Smooth muscle cell (in vitro differentiated cells): Measurements from ENCODE around the gene RNU1-2. TPM values are rescaled to one million over a fixed set of nuclear protein-coding genes. Genes with fewer than 3 reads are reported as not detected.
"Not testable (repeated sequence)": the region's sequence is repeated elsewhere in the genome, so short reads cannot be mapped to it uniquely, and the experiment has no call there.

Experiments
- DNase-seq: peaks from one replicate; lab custom pipeline; 2025; ENCODE audit not compliant: unreplicated experiment; lab: John Stamatoyannopoulos, UW
- H2AFZ ChIP-seq: fragments of 200-600 bp; sonication (generic); 2 replicates; pipeline ENCODE4 v1.6.0; 2016; ENCODE audit warnings: antibody characterized with exemption, low read depth, mild to moderate bottlenecking
- H3F3A ChIP-seq: fragments of 200-600 bp; sonication (generic); 2 replicates; pipeline ENCODE4 v1.6.0; 2017; ENCODE audit warnings: antibody characterized with exemption, low read depth
- H3K27ac ChIP-seq: fragments of 200-600 bp; sonication (generic); 2 replicates; pipeline ENCODE4 v1.5.1; 2016; ENCODE audit warnings: low read depth, mild to moderate bottlenecking
- H3K27me3 ChIP-seq: fragments of 200-600 bp; sonication (generic); 2 replicates; pipeline ENCODE4 v1.6.1; 2016; ENCODE audit warnings: low read depth, mild to moderate bottlenecking
- H3K36me3 ChIP-seq: fragments of 200-600 bp; sonication (generic); 2 replicates; pipeline ENCODE4 v1.5.1; 2016; ENCODE audit warnings: low read depth
- H3K4me1 ChIP-seq: fragments of 200-600 bp; sonication (generic); 2 replicates; pipeline ENCODE4 v1.5.1; 2016; ENCODE audit warnings: low read depth
- H3K4me2 ChIP-seq: fragments of 200-600 bp; sonication (generic); 2 replicates; pipeline ENCODE4 v1.6.0; 2016; ENCODE audit warnings: mild to moderate bottlenecking
- H3K4me3 ChIP-seq: fragments of 200-600 bp; sonication (generic); 2 replicates; pipeline ENCODE4 v1.5.1; 2016; ENCODE audit warnings: mild to moderate bottlenecking
- H3K79me2 ChIP-seq: fragments of 200-600 bp; sonication (generic); 2 replicates; pipeline ENCODE4 v1.6.0; 2016; ENCODE audit warnings: low read depth, mild to moderate bottlenecking
- H3K9ac ChIP-seq: fragments of 200-600 bp; sonication (generic); 2 replicates; pipeline ENCODE4 v1.6.0; 2016; ENCODE audit warnings: low read depth
- H3K9me3 ChIP-seq: fragments of 200-600 bp; sonication (generic); replicated peaks from 2 replicates; pipeline ENCODE4 v1.5.1; 2016; ENCODE audit warnings: low read depth
- H4K20me1 ChIP-seq: fragments of 200-600 bp; sonication (generic); 2 replicates; pipeline ENCODE4 v1.6.0; 2016; ENCODE audit warnings: low read depth
- WGBS: methylation state at CpG from one replicate; pipeline ENCODE4 v1.1.7; 2016; ENCODE audit warnings: low lambda C conversion rate; 5-methylcytosine and 5-hydroxymethylcytosine counted together
- polyA plus RNA-seq: library from polyadenylated mRNA; unstranded; fragments of >200 nt; fragmentation: Nextera tagmentation; extraction: Ambion mirVana; gene quantifications from 2 replicates; pipeline ENCODE4 v1.2.1, GENCODE V29; 2016
- total RNA-seq: library from RNA; depleted of rRNA; stranded (reverse); fragments of >200 nt; gene quantifications from 2 replicates; pipeline ENCODE4 v1.2.3, GENCODE V29; 2014
- TF ChIP-seq, protein P1 (sequence below): fragments of 200-600 bp; sonication (generic); IDR thresholded peaks from 2 replicates; pipeline ENCODE4 v1.5.1; 2017; ENCODE audit warnings: borderline replicate concordance, mild to moderate bottlenecking, antibody characterized with exemption; ENCODE audit not compliant: insufficient read depth, poor library complexity, severe bottlenecking

Gene RNU1-2
- total and polyA plus RNA-seq, 2 experiments from 2014 or later = under 0.01 to 4.2 TPM

DNA sequence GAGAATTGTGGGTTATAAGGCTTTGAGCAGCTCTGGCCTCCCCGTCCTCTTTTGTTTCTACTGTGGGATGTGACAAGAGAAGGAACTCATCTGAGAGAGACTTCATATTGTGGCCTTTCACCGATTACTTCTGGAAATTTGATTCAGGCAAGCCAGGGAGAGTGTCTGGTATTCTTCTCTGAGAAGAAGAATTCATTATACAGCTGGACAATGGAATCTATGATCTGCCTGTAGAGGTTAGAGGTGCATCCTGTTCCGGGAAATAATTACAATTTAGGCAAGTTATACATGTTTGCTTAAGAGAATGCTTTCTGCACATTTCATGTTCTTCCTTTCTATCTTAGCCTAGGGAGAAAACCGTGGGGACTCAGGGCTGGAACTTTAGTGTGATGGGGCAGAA, 12.8 kb upstream of the RNU1-2 start:
- DNase-seq = no peak
- Histone ChIP-seq H4K20me1 (no peaks in the 10 kb centered on the region), H3K4me3 (no peak overlapping the region), H3K4me1 (no peaks in the 10 kb centered on the region), H3F3A (no peaks in the 10 kb centered on the region), H3K27ac (no peak overlapping the region), H3K4me2 (no peak overlapping the region), H3K9me3 (no peaks in the 10 kb centered on the region), H2AFZ (no peak overlapping the region), H3K27me3 (peaks cover 3% of the 10 kb centered on the region), H3K79me2 (no peaks in the 10 kb centered on the region), H3K9ac (no peak overlapping the region), H3K36me3 (no peaks in the 10 kb centered on the region)
- TF ChIP-seq, protein P1, sequence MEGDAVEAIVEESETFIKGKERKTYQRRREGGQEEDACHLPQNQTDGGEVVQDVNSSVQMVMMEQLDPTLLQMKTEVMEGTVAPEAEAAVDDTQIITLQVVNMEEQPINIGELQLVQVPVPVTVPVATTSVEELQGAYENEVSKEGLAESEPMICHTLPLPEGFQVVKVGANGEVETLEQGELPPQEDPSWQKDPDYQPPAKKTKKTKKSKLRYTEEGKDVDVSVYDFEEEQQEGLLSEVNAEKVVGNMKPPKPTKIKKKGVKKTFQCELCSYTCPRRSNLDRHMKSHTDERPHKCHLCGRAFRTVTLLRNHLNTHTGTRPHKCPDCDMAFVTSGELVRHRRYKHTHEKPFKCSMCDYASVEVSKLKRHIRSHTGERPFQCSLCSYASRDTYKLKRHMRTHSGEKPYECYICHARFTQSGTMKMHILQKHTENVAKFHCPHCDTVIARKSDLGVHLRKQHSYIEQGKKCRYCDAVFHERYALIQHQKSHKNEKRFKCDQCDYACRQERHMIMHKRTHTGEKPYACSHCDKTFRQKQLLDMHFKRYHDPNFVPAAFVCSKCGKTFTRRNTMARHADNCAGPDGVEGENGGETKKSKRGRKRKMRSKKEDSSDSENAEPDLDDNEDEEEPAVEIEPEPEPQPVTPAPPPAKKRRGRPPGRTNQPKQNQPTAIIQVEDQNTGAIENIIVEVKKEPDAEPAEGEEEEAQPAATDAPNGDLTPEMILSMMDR = no peak
- WGBS = 72% methylated on average over 4 of the region's 4 CpGs

DNA sequence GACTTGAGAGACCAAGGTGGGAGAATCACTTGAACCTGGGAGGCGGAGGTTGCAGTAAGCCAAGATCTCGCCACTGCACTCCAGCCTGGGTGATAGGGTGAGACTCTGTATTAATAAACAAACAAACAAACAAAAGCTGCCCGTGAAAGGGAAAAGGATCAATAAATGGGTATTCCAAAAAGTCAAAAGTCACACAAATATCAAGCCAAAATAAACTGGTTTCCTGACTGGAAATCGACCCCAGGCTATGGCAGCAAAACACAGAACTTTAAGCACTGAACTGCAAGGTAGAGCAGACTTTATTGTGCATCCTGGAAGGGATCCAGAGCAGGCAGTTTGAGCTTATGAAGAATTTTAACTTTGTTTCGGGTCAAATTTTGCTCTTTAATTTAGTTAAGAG, 11.3 kb upstream of the RNU1-2 start:
- not testable (repeated sequence) for DNase-seq, H3K4me2 ChIP-seq, H3K9ac ChIP-seq, H4K20me1 ChIP-seq, H3F3A ChIP-seq, H2AFZ ChIP-seq, H3K27me3 ChIP-seq, H3K4me1 ChIP-seq, H3K4me3 ChIP-seq, H3K36me3 ChIP-seq, H3K27ac ChIP-seq, H3K9me3 ChIP-seq, H3K79me2 ChIP-seq
- 90% methylated on average over 5 of the region's 5 CpGs for WGBS

DNA sequence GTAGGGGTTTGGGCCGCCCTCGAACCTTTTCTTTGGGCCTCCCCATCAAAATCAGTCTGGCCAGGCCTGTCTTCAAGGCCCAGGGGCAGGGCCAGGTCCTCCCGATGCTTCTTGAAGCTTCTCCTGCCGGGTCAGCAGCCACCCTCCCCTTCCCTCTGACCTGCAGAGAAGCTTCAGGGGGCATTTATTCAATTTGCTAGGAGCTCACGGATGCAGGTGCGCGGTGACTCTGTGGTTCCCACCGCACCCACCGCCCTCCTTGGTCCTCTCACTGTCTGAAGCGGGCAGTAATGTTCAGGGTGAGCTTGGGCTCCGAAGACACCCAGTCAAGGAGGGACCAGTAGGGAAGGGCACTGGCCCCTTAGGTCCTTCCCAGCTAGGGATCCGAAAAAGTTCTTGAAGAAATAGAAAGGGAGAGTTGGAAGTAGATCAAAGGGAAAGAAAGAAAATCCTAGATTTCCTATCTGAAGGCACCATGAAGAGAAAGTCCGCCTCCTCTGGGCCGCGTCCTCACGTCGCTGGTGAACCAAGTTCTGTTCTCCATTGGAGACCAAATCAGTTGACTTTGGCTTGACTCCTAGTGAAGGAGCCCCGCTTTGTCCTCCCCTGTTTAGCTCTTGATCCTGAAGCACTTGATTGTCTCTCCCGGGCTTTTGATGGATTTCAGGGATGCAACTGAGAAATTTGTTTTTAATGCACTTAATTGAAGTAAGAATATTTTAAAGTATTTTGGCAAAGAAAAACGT, 8.7 kb upstream of the RNU1-2 start:
- Histone ChIP-seq H3K27me3 (no peaks in the 10 kb centered on the region), H3K4me1 (no peaks in the 10 kb centered on the region), H3K4me3 (no peak overlapping the region), H4K20me1 (no peaks in the 10 kb centered on the region), H3K79me2 (no peaks in the 10 kb centered on the region), H3F3A (peaks cover 5% of the 10 kb centered on the region), H3K36me3 (no peaks in the 10 kb centered on the region), H3K9me3 (no peaks in the 10 kb centered on the region), H3K27ac (no peak overlapping the region), H3K4me2 (no peak overlapping the region), H2AFZ (no peak overlapping the region), H3K9ac (no peak overlapping the region)
- TF ChIP-seq, protein P1 = no peak
- no peak for DNase-seq
- 89% methylated on average over 20 of the region's 20 CpGs for WGBS

DNA sequence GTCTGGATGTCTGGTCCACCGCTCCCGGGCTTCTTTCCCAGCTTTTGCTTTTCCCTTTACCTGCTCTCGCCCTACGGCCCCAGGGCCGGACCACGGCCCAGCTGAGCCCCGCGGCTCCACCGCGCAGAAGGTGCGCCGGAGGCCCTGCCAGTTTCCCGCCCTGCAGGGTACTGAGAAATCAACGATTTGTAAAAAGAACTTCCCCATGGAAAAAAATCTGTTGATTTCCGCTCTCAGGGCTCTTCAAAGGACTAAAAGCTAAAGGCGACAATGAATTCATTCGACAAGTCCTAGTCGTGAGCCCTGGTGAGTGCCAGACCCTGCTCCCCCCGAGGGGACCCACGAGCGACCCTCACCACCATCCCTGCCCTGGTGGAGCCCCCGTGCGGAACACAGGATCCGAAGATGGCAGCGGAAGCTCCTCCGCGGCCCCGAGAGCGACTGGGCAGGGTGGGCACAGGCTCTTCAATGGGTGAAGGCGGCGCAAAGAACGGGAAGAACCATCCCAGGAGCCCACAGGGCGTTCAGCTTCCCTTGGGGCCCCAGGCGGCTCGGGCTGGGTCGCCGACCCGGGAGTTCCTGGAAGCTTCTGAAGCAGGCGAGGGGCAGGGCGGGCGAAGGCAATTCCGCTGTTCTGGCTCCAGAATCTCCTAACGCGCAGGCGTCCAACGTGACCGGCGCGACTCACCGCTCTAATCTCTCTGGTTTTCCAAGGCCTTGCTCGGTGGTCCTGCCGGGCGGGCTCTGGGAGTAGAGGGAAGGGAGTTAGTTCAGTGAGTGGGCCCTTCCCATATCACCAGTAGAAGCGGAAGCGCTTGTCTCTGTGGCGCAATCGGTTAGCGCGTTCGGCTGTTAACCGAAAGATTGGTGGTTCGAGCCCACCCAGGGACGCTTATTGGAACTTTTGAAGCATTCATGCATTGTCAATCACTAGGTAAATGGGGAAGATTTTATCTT, 6.6 kb upstream of the RNU1-2 start:
- no peaks in the 10 kb centered on the region for H3K79me2 ChIP-seq
- no peaks in the 10 kb centered on the region for H3K9me3 ChIP-seq
- no peaks in the 10 kb centered on the region for H3K27me3 ChIP-seq
- H3K4me1 ChIP-seq = no peaks in the 10 kb centered on the region
- peak overlapping the region; percentile 75 for H3K9ac ChIP-seq
- H4K20me1 ChIP-seq = no peaks in the 10 kb centered on the region
- peak overlapping the region; percentile 89 for H2AFZ ChIP-seq
- H3K4me3 ChIP-seq = peak overlapping the region; percentile 57
- peak overlapping the region; percentile 84 for H3K4me2 ChIP-seq
- WGBS = 47% methylated on average over 63 of the region's 63 CpGs
- H3F3A ChIP-seq = peaks cover 5% of the 10 kb centered on the region
- no peaks in the 10 kb centered on the region for H3K36me3 ChIP-seq
- TF ChIP-seq, protein P1 = no peak
- peak; percentile 28 for DNase-seq
- H3K27ac ChIP-seq = peak overlapping the region; percentile 78

DNA sequence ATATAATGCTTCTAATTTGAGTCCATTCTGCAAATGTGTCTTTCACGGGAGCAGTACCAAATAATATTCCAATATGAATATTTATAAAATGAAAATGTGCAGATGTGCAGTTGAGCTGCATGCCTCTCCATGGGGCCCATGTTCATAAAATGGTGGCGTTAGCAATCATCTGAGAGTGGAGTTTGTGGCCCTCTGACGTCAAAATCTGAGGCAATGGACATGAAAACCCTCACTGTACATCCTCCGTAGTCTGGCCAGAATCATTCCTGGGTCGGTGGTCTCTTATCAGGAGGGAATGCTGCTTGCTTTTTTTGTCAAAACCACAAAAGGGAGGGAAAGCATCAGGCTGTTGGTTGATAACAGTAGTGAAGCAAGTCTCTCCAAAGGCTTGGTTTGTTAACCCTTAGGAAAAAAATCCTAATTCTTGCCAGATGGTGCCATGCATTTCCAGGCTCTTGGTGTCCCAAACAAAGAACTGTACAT, 5.2 kb upstream of the RNU1-2 start:
- not testable (repeated sequence) for DNase-seq, H3K36me3 ChIP-seq

DNA sequence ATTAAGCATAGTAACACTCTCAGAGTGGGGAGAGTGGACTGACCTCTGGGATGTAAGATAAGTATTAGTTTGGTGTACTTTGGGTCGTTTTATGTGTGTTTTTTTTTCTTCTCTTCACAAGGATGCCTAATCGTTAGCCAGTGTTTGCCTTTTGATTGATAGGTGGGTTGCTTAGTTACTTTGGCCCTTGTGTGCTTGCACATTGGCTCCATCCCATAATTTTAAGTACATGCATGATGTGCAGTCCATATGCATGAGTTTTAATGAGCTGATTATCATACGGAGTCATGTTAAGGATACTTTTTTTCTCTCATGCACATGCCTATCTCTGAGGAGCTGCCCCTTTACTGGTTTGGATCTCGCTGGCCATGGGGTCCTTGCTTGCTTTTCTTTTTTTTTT, 4.7 kb upstream of the RNU1-2 start:
- H3K4me2 ChIP-seq, H3K9ac ChIP-seq, H2AFZ ChIP-seq, H4K20me1 ChIP-seq, DNase-seq, H3K4me1 ChIP-seq, H3F3A ChIP-seq, H3K27ac ChIP-seq, H3K9me3 ChIP-seq, H3K79me2 ChIP-seq, H3K27me3 ChIP-seq, H3K4me3 ChIP-seq, H3K36me3 ChIP-seq: not testable (repeated sequence)
- WGBS = 64% methylated on average over 4 of the region's 4 CpGs

More for the DNA sequence above, 5.2 kb upstream of the RNU1-2 start:
- not testable (repeated sequence) for H3K9ac ChIP-seq, H3K27me3 ChIP-seq, H3K4me3 ChIP-seq, H3K27ac ChIP-seq, H3K9me3 ChIP-seq, H3K79me2 ChIP-seq, H3K4me1 ChIP-seq, H3F3A ChIP-seq, H4K20me1 ChIP-seq, H3K4me2 ChIP-seq, H2AFZ ChIP-seq
- WGBS = 44% methylated on average over 5 of the region's 5 CpGs
